Measurements from ENCODE around the gene ELP5.

Gene ELP5

DNA sequence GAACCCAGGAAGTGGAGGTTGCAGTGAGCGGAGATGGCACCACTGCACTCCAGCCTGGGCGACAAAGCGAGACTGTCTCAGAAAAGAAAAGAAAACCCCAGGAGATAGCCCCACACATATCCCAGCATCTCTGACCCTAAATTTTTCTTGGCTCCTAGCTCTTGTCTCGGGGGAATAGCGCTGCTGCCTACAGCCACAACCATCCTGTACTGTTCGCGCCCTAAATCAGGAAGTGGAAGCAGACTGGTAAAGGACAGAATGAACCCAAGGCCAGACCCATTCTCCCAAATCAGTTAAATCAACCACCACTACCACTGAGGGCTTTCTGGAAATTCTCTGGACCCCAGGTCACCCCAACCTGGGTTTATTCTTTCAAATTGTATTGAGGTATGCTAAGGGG lies 2.2 kb upstream of the ELP5 start:
- H3K27ac Mint-ChIP-seq: peak overlapping the region; percentile 99
- no peak for ATAC-seq (ENCODE audit: low read depth)
- H3K9me3 Mint-ChIP-seq: no peaks in the 10 kb centered on the region
- peaks cover 26% of the 10 kb centered on the region for H3K4me1 Mint-ChIP-seq
- H3K27me3 Mint-ChIP-seq: no peaks in the 10 kb centered on the region
- DNase-seq (ENCODE audit: low spot score in 2 of 2): no peak
- peak overlapping the region; percentile 89 for H3K4me3 Mint-ChIP-seq
- H3K36me3 Mint-ChIP-seq: peaks cover 21% of the 10 kb centered on the region

DNA sequence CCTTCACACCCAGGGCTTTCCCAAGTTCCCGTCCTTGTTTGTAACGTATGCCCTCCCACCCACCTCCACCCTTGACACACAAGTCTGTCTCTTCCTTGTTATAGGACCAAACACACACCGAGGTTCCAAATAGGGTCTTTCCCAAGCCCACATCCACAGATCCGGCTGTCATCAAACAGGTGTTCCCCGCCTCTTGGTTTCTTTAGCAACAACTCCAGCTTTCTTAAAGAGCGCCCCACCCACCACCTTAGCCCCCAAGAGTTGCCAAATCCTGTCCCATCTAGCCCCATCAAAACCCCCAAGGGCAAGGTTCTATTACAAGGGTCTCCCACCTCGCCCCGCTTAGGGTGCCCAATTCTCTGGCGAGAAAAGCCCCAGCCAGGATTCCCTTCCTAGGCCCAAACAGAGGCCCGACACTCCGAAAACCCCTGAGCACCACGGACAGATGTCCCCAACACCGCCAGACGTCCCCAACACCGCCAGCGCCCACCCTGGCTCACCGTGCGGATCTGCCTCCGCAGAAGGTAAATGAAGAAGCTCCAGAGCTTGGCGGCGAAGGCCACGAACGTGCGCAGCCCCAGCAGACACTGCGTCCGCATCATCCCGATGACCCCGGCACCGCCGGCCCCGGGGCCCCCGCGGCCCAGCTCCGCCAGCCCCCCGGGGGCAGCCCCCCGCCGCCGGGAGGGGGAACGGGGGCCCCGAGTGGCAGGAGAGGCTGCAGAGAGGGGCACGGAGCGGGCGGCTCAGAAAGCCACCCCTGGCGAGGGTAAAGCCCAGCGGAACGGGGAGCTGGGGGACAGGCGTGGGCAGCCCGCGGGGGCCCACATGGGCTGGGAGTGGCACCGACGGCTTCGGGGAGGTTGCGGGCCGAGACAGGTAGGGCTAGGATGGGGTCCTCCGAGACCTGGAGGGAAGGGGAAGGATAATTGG lies 1.1 kb upstream of the ELP5 start:
- Mint-ChIP-seq H3K4me1 (peaks cover 26% of the 10 kb centered on the region), H3K9me3 (no peaks in the 10 kb centered on the region), H3K27me3 (no peaks in the 10 kb centered on the region), H3K36me3 (peaks cover 20% of the 10 kb centered on the region), H3K27ac (peak overlapping the region; percentile 99), H3K4me3 (peak overlapping the region; percentile 89)
- ATAC-seq (ENCODE audit: low read depth) (no peak), DNase-seq (ENCODE audit: low spot score in 2 of 2) (peak in 1 of 2 donors; percentile 25)

DNA sequence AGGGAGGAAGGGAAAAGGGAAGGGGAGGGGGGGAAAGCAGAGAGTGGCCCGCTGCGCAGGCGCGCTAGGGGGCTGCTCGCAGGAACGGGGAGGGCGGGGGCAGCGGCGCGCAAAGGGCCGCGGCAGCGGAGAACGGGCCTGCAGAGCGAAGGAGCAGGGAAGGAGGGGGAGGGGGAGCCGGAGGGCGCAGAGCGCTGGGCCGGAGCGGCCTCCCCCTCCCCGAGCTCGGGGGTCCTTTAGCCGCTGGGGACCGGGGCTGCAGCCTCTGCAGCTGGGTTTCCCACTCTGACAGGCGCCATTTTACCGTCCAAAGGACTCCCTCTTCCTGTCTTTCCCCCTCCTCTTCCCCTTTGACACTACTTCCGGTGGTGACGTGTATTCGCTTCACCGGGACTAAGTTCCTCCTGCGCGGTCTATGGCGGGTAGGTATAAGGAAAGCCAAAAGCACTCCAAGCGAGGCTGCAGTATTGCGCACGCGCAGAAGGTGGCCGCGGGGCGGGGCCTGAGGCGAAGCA lies 297 bp upstream of the ELP5 start, which contains the start of gene CTDNEP1:
CTDNEP1 (minus strand) TSS at position 74 of the 515 bp plus-strand sequence. CDS start 438 bp downstream, outside the sequence.
- H3K9me3 Mint-ChIP-seq: no peaks in the 10 kb centered on the region
- peak within 1 kb of the TSS; percentile 89 for H3K4me3 Mint-ChIP-seq
- DNase-seq (ENCODE audit: low spot score in 2 of 2) (peak; percentile 99), ATAC-seq (ENCODE audit: low read depth) (peak; percentile 85)
- peak within 1 kb of the TSS; percentile 99 for H3K27ac Mint-ChIP-seq
- H3K36me3 Mint-ChIP-seq: peaks cover 17% of the 10 kb centered on the region
- H3K27me3 Mint-ChIP-seq: no peaks in the 10 kb centered on the region
- H3K4me1 Mint-ChIP-seq: peaks cover 26% of the 10 kb centered on the region

DNA sequence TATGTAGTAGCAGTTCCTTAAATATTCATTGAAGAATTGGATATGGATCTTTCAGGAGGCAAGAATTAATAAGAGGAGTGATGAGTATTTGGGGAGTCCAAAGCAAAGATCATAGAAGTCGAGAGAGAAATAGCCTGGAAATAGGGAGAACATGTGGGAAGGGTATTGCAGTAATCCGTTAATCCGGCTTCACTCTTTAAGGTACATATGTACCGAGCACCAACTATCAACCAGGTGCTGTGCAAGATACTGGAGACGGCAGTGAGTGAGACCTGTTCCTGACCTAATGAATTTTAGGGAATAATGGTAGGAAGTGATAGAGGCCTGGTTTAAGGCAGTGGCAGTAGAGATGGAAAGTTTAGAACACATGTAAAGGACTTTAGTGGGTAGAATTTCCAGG lies 1.1 kb downstream of the ELP5 start:
- H3K36me3 Mint-ChIP-seq: peaks cover 18% of the 10 kb centered on the region
- H3K27ac Mint-ChIP-seq: peak overlapping the region; percentile 99
- no peaks in the 10 kb centered on the region for H3K9me3 Mint-ChIP-seq
- DNase-seq (ENCODE audit: low spot score in 2 of 2) (no peak), ATAC-seq (ENCODE audit: low read depth) (no peak)
- H3K27me3 Mint-ChIP-seq: no peaks in the 10 kb centered on the region
- peaks cover 26% of the 10 kb centered on the region for H3K4me1 Mint-ChIP-seq
- H3K4me3 Mint-ChIP-seq: peak overlapping the region; percentile 89

DNA sequence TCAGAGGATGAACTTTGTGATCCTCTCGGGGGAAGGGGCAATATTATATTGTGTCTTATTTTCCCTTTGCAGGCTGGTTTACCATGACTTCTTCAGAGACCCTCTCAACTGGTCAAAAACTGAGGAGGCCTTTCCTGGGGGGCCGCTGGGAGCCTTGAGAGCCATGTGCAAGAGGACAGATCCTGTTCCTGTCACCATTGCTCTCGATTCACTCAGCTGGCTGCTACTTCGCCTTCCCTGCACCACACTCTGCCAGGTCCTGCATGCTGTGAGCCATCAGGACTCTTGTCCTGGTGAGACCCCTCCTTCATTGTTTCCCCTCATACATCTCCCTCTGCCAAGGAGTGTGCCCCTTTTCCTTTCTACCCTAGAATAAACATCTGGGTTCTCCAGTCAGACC lies 2.5 kb downstream of the ELP5 start:
- Mint-ChIP-seq H3K27ac (no peak overlapping the region), H3K27me3 (no peaks in the 10 kb centered on the region), H3K9me3 (no peaks in the 10 kb centered on the region), H3K4me3 (no peak overlapping the region), H3K4me1 (peaks cover 17% of the 10 kb centered on the region), H3K36me3 (peaks cover 18% of the 10 kb centered on the region)
- no peak for ATAC-seq (ENCODE audit: low read depth)
- no peak for DNase-seq (ENCODE audit: low spot score in 2 of 2)

DNA sequence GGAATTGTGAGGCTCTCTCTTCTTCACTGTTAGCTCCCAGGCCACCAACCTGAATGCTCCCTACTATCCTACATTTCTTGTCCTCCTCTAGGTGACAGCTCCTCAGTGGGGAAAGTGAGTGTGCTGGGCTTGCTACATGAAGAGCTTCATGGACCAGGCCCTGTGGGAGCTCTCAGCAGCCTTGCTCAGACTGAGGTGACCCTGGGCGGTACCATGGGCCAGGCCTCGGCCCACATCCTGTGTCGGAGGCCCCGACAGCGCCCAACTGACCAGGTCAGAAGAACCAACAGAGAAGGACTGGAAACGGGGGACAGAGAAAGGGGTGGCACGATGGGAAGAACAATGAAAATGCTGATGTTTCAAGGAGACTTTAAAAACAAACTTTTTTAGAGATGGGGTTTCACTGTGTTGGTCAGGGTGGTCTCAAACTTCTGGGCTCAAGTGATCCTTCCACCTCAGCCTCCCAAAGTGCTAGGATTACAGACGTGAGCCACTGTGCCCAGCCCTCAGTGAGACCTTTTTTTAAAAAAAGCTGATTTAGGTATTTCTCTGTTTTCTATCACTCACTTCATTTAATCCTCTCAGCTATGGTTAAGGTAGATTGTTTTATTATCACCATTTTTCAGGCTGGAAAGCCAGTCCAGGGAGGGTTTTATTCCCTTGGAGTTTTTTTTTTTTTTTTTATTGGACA lies 4.9 kb downstream of the ELP5 start:
- Mint-ChIP-seq H3K4me3 (no peak overlapping the region), H3K9me3 (no peaks in the 10 kb centered on the region), H3K4me1 (peaks cover 13% of the 10 kb centered on the region), H3K36me3 (peaks cover 18% of the 10 kb centered on the region), H3K27ac (no peak overlapping the region), H3K27me3 (no peaks in the 10 kb centered on the region)
- no peak for DNase-seq (ENCODE audit: low spot score in 2 of 2)
- no peak for ATAC-seq (ENCODE audit: low read depth)

DNA sequence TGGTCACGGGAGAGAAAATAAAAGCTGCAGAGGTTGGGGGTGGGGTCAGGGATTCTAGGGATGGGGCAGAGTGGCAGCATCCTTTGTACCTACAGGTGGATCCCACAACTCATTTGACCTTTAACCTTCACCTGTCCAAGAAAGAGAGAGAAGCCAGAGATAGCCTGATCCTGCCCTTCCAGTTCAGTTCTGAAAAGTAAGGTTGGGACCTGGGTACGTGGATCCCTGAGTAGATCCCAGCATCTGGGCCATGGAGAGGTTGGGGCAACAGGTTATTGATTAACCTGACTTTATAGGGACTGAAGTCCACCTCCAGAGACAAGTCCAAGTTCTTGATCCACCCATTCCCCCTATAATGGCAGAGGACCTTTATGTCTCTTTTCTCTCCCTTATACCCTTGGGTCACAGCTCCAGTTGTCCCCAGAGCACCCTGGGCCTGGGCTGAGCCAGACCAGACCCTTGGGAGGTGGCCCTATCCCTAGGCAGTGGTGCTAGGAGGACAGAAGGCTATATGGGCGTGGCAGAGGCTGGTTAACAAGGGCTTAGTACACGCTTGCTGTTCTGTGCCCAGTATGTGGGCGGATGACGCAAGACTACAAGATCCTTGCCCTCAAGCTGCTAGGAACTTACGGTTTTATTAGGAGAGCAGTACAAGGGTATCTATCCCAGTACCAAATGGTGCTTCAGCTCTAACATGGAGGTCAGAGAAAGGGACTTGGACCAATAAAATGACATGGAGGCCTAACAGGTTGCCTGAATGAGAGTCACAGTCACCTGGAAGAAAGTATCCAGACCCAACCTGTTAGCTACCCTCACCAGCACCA lies 6.9 kb downstream of the ELP5 start:
- Mint-ChIP-seq H3K27ac (no peak overlapping the region), H3K9me3 (no peaks in the 10 kb centered on the region), H3K27me3 (peaks cover 9% of the 10 kb centered on the region), H3K4me3 (no peak overlapping the region), H3K4me1 (peaks cover 13% of the 10 kb centered on the region), H3K36me3 (peaks cover 12% of the 10 kb centered on the region)
- DNase-seq (ENCODE audit: low spot score in 2 of 2) (no peak), ATAC-seq (ENCODE audit: low read depth) (no peak)

DNA sequence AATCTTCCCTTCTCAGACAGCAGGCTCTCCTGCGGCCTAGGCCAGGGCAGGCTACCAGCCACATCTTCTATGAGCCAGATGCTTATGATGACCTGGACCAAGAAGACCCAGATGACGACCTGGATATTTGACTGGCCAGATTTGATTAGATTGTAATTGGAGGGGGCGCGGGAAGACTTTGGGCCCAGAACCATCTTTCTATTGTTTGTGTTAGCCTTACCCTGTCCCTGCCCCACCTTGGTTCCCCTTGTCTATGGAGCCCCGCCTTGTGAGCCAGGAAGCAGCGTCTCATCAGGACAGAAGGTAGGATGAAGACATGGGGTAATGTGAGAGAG lies 7.5 kb downstream of the ELP5 start:
- H3K4me3 Mint-ChIP-seq: no peak overlapping the region
- peaks cover 12% of the 10 kb centered on the region for H3K36me3 Mint-ChIP-seq

DNA sequence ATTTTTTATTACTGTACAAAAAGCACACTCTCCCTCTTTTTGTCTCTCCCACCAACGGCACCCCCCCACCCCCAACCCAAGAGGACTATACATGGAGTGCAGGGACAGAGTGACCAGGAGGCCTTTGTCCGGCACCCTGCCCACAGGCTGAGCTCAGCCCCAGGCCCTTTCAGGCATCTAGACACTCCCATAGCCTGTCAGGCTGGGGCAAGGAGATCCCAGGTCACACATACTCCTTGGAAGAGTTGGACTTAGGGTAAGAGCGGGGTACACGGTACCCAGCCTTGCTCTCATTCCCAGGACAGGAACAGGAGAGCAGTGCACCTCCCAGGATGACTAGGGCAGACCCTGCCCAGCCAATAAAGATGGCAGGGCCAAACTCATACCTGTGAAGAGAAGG lies 8.1 kb downstream of the ELP5 start:
- DNase-seq (ENCODE audit: low spot score in 2 of 2) (no peak), ATAC-seq (ENCODE audit: low read depth) (no peak)
- peaks cover 9% of the 10 kb centered on the region for H3K36me3 Mint-ChIP-seq
- H3K4me3 Mint-ChIP-seq: peak overlapping the region; percentile 43
- no peak overlapping the region for H3K27ac Mint-ChIP-seq
- no peaks in the 10 kb centered on the region for H3K9me3 Mint-ChIP-seq
- peaks cover 10% of the 10 kb centered on the region for H3K27me3 Mint-ChIP-seq
- H3K4me1 Mint-ChIP-seq: peaks cover 14% of the 10 kb centered on the region

More for the DNA sequence above, 7.5 kb downstream of the ELP5 start:
- Mint-ChIP-seq H3K9me3 (no peaks in the 10 kb centered on the region), H3K27me3 (peaks cover 10% of the 10 kb centered on the region), H3K27ac (no peak overlapping the region), H3K4me1 (peaks cover 14% of the 10 kb centered on the region)
- DNase-seq (ENCODE audit: low spot score in 2 of 2) (no peak), ATAC-seq (ENCODE audit: low read depth) (no peak)

DNA sequence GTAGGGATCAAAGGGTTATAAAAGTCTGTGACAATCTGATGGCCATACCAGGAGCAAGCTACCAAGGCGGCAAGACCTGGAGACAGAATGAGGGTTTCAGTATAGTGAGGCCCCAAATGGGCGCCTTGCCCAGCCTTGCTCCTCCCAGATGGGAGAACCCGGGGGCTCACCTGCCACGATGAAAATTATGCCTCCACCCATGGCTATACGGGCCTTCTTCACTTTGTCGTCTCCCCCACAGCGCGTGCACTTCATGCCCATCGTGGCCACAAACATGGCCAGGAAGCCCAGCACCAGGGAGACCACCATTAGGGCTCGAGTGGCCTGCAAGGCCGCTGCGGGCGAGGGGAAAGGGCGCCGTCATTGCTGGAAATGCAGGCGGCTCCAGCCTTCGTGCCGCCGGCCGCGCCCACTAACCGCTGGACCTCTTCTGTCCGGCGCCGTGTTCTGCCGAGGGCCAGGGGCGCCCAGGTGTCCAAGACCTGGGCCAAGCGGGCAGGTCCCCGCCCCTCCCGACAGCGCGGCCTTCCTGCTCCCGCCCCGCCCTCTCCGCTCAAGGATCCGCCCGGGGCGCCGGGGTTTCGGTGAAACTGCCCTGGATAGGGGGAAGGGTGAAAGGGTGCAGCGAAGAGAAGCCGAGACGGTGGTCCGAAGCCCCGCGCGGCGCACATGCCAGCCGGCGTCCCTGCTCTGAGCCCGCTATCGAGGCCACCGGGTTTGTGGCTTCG lies 8.8 kb downstream of the ELP5 start:
- peak overlapping the region; percentile 69 for H3K4me3 Mint-ChIP-seq
- peaks cover 9% of the 10 kb centered on the region for H3K36me3 Mint-ChIP-seq
- DNase-seq (ENCODE audit: low spot score in 2 of 2) (no peak), ATAC-seq (ENCODE audit: low read depth) (peak; percentile 38)
- no peak overlapping the region for H3K27ac Mint-ChIP-seq
- peaks cover 14% of the 10 kb centered on the region for H3K4me1 Mint-ChIP-seq
- no peaks in the 10 kb centered on the region for H3K9me3 Mint-ChIP-seq
- peaks cover 10% of the 10 kb centered on the region for H3K27me3 Mint-ChIP-seq

DNA sequence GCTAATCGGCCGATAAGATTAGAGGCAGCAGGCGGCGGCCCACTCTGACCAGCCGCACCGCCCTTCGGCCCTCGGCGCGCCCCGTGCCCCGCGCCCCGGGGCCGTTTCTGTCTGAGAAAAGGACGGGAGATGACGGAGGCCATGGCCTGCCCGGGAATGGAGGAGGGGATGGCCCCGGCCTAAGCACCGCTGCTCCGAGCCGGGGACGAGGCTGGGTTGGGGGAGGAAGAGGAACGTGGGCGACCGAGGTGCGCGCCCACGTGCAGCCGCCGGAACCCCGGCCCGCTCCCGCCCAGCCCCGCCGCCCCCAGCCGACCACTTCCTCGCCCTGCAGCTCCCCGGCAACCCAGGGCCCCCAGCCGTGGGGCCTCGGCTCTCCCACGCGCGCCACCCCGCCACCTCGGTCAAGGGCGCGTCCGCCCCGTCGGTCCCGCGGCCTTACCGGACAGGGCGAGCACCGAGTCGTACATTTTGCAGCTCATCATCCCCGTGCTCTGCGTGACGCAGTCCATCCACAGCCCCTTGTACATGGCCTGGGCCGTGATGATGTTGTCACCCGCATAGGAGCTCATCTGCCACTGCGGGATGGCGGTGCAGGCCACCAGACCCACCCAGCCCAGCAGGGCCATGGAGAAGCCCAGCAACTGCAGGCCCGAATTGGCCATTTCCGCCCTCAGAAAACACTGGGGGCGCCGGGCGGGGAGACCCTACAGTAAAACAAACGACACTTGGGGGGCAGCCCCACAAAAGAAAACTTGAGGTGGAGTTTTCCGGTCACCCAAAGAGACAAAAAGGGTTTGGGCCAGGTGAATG lies 9.6 kb downstream of the ELP5 start:
- no peak overlapping the region for H3K27ac Mint-ChIP-seq
- no peaks in the 10 kb centered on the region for H3K9me3 Mint-ChIP-seq
- peak overlapping the region; percentile 79 for H3K4me3 Mint-ChIP-seq
- DNase-seq (ENCODE audit: low spot score in 2 of 2) (no peak), ATAC-seq (ENCODE audit: low read depth) (peak; percentile 51)
- peaks cover 5% of the 10 kb centered on the region for H3K36me3 Mint-ChIP-seq
- H3K27me3 Mint-ChIP-seq: peaks cover 12% of the 10 kb centered on the region
- peaks cover 14% of the 10 kb centered on the region for H3K4me1 Mint-ChIP-seq

DNA sequence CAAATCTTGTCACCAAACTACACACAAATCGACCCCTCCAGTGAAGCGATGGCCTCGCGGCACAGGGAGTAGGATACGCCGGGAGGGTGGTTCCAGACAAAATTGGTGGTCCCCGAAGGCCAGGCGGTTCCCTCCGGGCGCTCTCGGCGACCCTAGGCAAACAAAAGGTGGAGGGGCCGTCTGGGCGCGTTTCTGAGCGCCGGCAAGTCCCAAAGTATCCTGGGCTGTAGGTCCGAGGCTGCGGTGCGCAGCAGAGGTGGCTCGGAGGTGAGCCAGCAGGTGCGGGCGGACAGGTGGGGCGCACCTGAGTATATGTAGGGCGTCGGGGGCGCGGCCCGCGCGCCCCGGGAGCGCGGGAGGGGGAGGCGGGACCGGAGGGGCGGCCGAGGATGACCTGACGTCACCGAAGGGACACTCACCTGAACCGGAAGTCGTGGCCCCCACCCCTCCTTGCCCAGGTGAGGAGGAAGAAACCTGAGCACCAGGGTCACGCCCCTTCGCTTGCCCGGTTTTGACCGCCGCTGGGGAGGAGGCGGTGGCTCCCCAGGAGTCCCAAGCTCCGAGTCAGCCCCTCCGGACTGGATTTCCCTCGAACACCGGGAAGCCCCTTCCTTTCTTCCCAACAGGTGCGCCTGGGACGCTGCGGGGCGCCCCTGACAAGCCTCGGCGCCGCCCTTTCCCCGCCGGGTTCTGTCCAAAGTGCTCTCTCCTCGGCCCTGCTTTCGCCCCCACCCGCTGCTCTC lies 10.3 kb downstream of the ELP5 start, which contains the start of gene CLDN7:
CLDN7 (minus strand) TSS at position 287 of the 743 bp plus-strand sequence. CDS start 435 bp downstream, outside the sequence.
- Mint-ChIP-seq H3K9me3 (no peaks in the 10 kb centered on the region), H3K36me3 (peaks cover 2% of the 10 kb centered on the region), H3K27ac (peak within 1 kb of the TSS; percentile 69), H3K4me3 (peak within 1 kb of the TSS; percentile 85), H3K27me3 (peaks cover 15% of the 10 kb centered on the region), H3K4me1 (peaks cover 14% of the 10 kb centered on the region)
- no peak for DNase-seq (ENCODE audit: low spot score in 2 of 2)
- ATAC-seq (ENCODE audit: low read depth): peak; percentile 21
